PFSK-1 (cell line): ENCODE data around the gene SCAF4.

Source experiments
- POLR2AphosphoS5 ChIP-seq: IDR thresholded peaks from 2 replicates; pipeline ENCODE4 v1.6.1; 2012; ENCODE audit warnings: low read depth, mild to moderate bottlenecking, control low read depth, low read length, moderate library complexity
- TAF1 ChIP-seq: IDR thresholded peaks from 2 replicates; pipeline ENCODE4 v1.6.1; 2012; ENCODE audit warnings: low read length, control low read depth, borderline replicate concordance; ENCODE audit not compliant: insufficient read depth

- TF ChIP-seq TAF1 = no peak
- no peak for TF ChIP-seq POLR2AphosphoS5
Observed at GRCh38 chr21:31658053-31658452, 73.9 kb downstream of the SCAF4 start.
